Loucy (cell line): ENCODE measurements around the gene PRSS50.
"Not testable (repeated sequence)": the region's sequence is repeated elsewhere in the genome, so short reads cannot be mapped to it uniquely, and the experiment has no call there.

Experiments
- H2AFZ ChIP-seq: fragments of 200-600 bp; sonication (generic); 2 replicates; pipeline ENCODE4 v1.6.0; 2016; ENCODE audit warnings: antibody characterized with exemption, mild to moderate bottlenecking, low read length, moderate library complexity
- H3F3A ChIP-seq: fragments of 200-600 bp; 2 replicates; pipeline ENCODE4 v1.6.0; 2016; ENCODE audit warnings: antibody characterized with exemption, low read depth, mild to moderate bottlenecking
- H3K27me3 ChIP-seq: fragments of 200-600 bp; sonication (generic); 2 replicates; pipeline ENCODE4 v1.6.1; 2014; ENCODE audit warnings: low read length, mild to moderate bottlenecking; ENCODE audit not compliant: insufficient read depth, poor library complexity, severe bottlenecking
- H3K36me3 ChIP-seq: fragments of 200-600 bp; sonication (generic); 2 replicates; pipeline ENCODE4 v1.6.1; 2016; ENCODE audit warnings: low read length; ENCODE audit not compliant: insufficient read depth
- H3K4me1 ChIP-seq: fragments of 200-600 bp; sonication (generic); 2 replicates; pipeline ENCODE4 v1.5.1; 2014; ENCODE audit warnings: low read length, mild to moderate bottlenecking; ENCODE audit not compliant: insufficient read depth, poor library complexity, severe bottlenecking
- H3K4me2 ChIP-seq: fragments of 200-600 bp; sonication (generic); 2 replicates; pipeline ENCODE4 v1.6.0; 2014; ENCODE audit warnings: antibody characterized with exemption, low read length, low read depth, mild to moderate bottlenecking; ENCODE audit not compliant: poor library complexity, severe bottlenecking
- H3K4me3 ChIP-seq: fragments of 200-600 bp; sonication (generic); 2 replicates; pipeline ENCODE4 v1.5.1; 2014; ENCODE audit warnings: low read length, mild to moderate bottlenecking, mixed read lengths; ENCODE audit not compliant: poor library complexity, severe bottlenecking
- H3K79me2 ChIP-seq: fragments of 200-600 bp; sonication (generic); 2 replicates; pipeline ENCODE4 v1.6.1; 2014; ENCODE audit warnings: low read length; ENCODE audit not compliant: insufficient read depth
- H3K9ac ChIP-seq: fragments of 200-600 bp; sonication (generic); 2 replicates; pipeline ENCODE4 v1.6.0; 2014; ENCODE audit warnings: mild to moderate bottlenecking, low read depth, low read length, moderate library complexity; ENCODE audit not compliant: poor library complexity, severe bottlenecking
- H3K9me2 ChIP-seq: fragments of 200-600 bp; sonication (generic); replicated peaks from 2 replicates; pipeline ENCODE4 v1.6.1; 2016; ENCODE audit warnings: low read depth, low read length, mixed read lengths
- H3K9me3 ChIP-seq: fragments of 200-600 bp; sonication (generic); 2 replicates; pipeline ENCODE4 v1.6.1; 2014; ENCODE audit warnings: mild to moderate bottlenecking, antibody characterized with exemption, low read length, low read depth; ENCODE audit not compliant: insufficient read depth
- H4K20me1 ChIP-seq: fragments of 200-600 bp; sonication (generic); 2 replicates; pipeline ENCODE4 v1.6.0; 2014; ENCODE audit warnings: antibody characterized with exemption, low read length, mild to moderate bottlenecking; ENCODE audit not compliant: insufficient read depth, poor library complexity, severe bottlenecking
- EZH2phosphoT487 ChIP-seq: fragments of 200-600 bp; IDR thresholded peaks from 2 replicates; pipeline ENCODE4 v1.6.1; 2018; ENCODE audit warnings: antibody characterized with exemption, mild to moderate bottlenecking, moderate library complexity, borderline replicate concordance
- TF ChIP-seq, protein P1 (sequence below): fragments of 200-600 bp; sonication (generic); conservative IDR thresholded peaks from 2 replicates; pipeline ENCODE4 v1.5.1; 2014; ENCODE audit warnings: mild to moderate bottlenecking, antibody characterized with exemption, low read length

The PRSS50 gene

DNA sequence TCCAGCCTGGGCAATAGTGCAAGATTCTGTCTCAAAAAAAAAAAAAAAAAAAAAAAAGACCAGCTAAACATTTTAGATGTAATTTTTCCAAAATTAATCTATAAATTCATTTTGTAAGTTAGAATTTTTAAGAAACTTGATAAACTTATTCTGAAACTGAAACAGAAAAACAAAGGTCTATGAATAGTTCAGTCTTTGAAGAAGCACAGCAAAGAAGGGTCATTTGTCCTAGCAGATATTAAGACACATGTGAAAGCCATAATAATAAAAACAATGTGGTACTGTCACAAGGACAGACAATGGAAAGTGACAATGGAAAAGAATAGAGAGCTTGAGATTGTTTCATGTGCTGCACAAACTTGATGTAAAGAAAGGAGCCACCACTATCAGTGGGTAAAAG is 29.0 kb upstream of the PRSS50 start:
- no peaks in the 10 kb centered on the region for H3K79me2 ChIP-seq
- H3K9ac ChIP-seq: no peak overlapping the region
- no peaks in the 10 kb centered on the region for H3F3A ChIP-seq
- H3K4me2 ChIP-seq: no peak overlapping the region
- H3K4me3 ChIP-seq: no peak overlapping the region
- H3K9me3 ChIP-seq: no peaks in the 10 kb centered on the region
- no peak for TF ChIP-seq EZH2phosphoT487
- TF ChIP-seq, protein P1, sequence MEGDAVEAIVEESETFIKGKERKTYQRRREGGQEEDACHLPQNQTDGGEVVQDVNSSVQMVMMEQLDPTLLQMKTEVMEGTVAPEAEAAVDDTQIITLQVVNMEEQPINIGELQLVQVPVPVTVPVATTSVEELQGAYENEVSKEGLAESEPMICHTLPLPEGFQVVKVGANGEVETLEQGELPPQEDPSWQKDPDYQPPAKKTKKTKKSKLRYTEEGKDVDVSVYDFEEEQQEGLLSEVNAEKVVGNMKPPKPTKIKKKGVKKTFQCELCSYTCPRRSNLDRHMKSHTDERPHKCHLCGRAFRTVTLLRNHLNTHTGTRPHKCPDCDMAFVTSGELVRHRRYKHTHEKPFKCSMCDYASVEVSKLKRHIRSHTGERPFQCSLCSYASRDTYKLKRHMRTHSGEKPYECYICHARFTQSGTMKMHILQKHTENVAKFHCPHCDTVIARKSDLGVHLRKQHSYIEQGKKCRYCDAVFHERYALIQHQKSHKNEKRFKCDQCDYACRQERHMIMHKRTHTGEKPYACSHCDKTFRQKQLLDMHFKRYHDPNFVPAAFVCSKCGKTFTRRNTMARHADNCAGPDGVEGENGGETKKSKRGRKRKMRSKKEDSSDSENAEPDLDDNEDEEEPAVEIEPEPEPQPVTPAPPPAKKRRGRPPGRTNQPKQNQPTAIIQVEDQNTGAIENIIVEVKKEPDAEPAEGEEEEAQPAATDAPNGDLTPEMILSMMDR: no peak
- no peaks in the 10 kb centered on the region for H4K20me1 ChIP-seq
- H3K9me2 ChIP-seq: no peaks in the 10 kb centered on the region
- no peak overlapping the region for H2AFZ ChIP-seq
- no peaks in the 10 kb centered on the region for H3K36me3 ChIP-seq
- H3K27me3 ChIP-seq: no peaks in the 10 kb centered on the region
- no peaks in the 10 kb centered on the region for H3K4me1 ChIP-seq

- no peak overlapping the region for H3K4me2 ChIP-seq
- H4K20me1 ChIP-seq: no peaks in the 10 kb centered on the region
- H3K36me3 ChIP-seq: no peaks in the 10 kb centered on the region
Measured at GRCh38 chr3:46742992-46743585, 25.4 kb upstream of the PRSS50 start.

DNA sequence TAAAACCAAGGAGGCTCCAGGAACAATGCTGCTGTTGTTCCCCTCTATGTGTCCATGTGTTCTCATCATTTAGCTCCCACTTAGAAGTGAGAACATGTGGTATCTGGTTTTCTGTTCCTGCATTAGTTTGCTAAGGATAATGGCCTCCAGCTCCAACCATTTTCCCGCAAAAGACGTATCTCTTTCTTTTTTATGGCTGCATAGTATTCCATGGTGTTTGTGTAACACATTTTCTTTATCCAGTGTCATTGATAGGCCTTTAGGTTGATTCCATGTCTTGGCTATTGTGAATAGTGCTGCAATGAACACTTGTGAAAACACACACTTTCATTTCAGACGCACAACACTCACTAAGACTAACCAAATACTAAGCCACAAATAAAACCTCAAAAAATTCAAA is 21.9 kb upstream of the PRSS50 start:
- H3K4me2 ChIP-seq, H3K4me1 ChIP-seq, H3K27me3 ChIP-seq, H3K9me3 ChIP-seq, H3F3A ChIP-seq, H3K4me3 ChIP-seq, H4K20me1 ChIP-seq, H3K79me2 ChIP-seq, H2AFZ ChIP-seq, H3K36me3 ChIP-seq, H3K9me2 ChIP-seq, H3K9ac ChIP-seq: not testable (repeated sequence)

More at GRCh38 chr3:46742992-46743585, 25.4 kb upstream of the PRSS50 start:
- no peaks in the 10 kb centered on the region for H3K9me2 ChIP-seq
- no peak overlapping the region for H3K9ac ChIP-seq
- no peak overlapping the region for H2AFZ ChIP-seq
- H3K4me1 ChIP-seq: no peaks in the 10 kb centered on the region
- no peak overlapping the region for H3K4me3 ChIP-seq
- TF ChIP-seq EZH2phosphoT487: no peak
- TF ChIP-seq, protein P1: no peak
- H3F3A ChIP-seq: no peaks in the 10 kb centered on the region
- H3K27me3 ChIP-seq: no peaks in the 10 kb centered on the region
- no peaks in the 10 kb centered on the region for H3K9me3 ChIP-seq
- no peaks in the 10 kb centered on the region for H3K79me2 ChIP-seq

DNA sequence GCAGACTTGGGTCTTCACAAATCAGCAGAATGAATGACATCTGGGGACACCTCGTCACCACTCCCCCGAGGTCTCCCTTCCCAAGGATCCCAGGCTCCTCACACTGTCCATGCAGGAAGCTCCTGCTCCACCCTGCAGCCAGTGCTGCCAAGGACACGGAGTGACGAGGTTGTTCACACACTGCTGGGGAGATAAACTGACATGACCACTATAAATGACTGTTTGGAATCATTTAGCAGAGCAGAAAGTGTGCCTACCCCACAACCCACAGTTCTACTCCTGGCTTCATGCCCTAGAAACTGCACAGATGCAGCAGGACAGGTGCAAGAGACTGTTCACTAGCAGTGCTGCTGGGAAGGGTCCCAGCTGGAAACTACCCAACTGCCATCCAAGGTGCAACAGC is 19.7 kb upstream of the PRSS50 start:
- Histone ChIP-seq H3K79me2 (no peaks in the 10 kb centered on the region), H3K4me1 (no peaks in the 10 kb centered on the region), H3K9me2 (no peaks in the 10 kb centered on the region), H3K9ac (no peak overlapping the region), H3F3A (no peaks in the 10 kb centered on the region), H2AFZ (no peak overlapping the region), H3K27me3 (no peaks in the 10 kb centered on the region), H3K36me3 (no peaks in the 10 kb centered on the region), H3K4me3 (no peak overlapping the region), H3K4me2 (no peak overlapping the region), H3K9me3 (no peaks in the 10 kb centered on the region), H4K20me1 (no peaks in the 10 kb centered on the region)
- TF ChIP-seq, protein P1: no peak
- TF ChIP-seq EZH2phosphoT487: no peak
